Suppressor macrophage treated with lipopolysaccharide for 4 hours (primary cell): ENCODE data around the gene LPAR1.
A peak's percentile ranks its signal among the peaks of the same experiment; 100 is the strongest.

Source experiments
- DNase-seq: peaks from one replicate; pipeline ENCODE4 v3.0.0-alpha.2; 2020

Gene LPAR1

GRCh38 chr9:110950041-110950645, 88.1 kb downstream of the LPAR1 start:
- DNase-seq: no peak

GRCh38 chr9:110949081-110949480, 89.2 kb downstream of the LPAR1 start:
- DNase-seq: no peak

- DNase-seq: no peak
Measured at GRCh38 chr9:110947491-110948044, 90.7 kb downstream of the LPAR1 start.

- no peak for DNase-seq
Measured at GRCh38 chr9:110942522-110942921, 95.7 kb downstream of the LPAR1 start.

- DNase-seq: no peak
Measured at GRCh38 chr9:110940951-110941557, 97.2 kb downstream of the LPAR1 start.

GRCh38 chr9:110939573-110939972, 98.7 kb downstream of the LPAR1 start:
- DNase-seq: no peak

GRCh38 chr9:110939047-110939446, 99.2 kb downstream of the LPAR1 start:
- peak; percentile 15 for DNase-seq

GRCh38 chr9:110938242-110938641, 100.0 kb downstream of the LPAR1 start:
- no peak for DNase-seq

- peak; percentile 70 for DNase-seq
Measured at GRCh38 chr9:110936719-110937452, 101.4 kb downstream of the LPAR1 start.

GRCh38 chr9:110936237-110936636, 102.0 kb downstream of the LPAR1 start:
- peak; percentile 38 for DNase-seq

- DNase-seq: no peak
Measured at GRCh38 chr9:110935829-110936228, 102.4 kb downstream of the LPAR1 start.

GRCh38 chr9:110933350-110934001, 104.8 kb downstream of the LPAR1 start:
- peak; percentile 64 for DNase-seq

- no peak for DNase-seq
Measured at GRCh38 chr9:110932863-110933262, 105.4 kb downstream of the LPAR1 start.

GRCh38 chr9:110928599-110928998, 109.7 kb downstream of the LPAR1 start:
- DNase-seq: no peak

- no peak for DNase-seq
Measured at GRCh38 chr9:110926828-110927487, 111.3 kb downstream of the LPAR1 start.

- no peak for DNase-seq
Measured at GRCh38 chr9:110923601-110924000, 114.7 kb downstream of the LPAR1 start.

- DNase-seq: no peak
Measured at GRCh38 chr9:110922145-110922544, 116.1 kb downstream of the LPAR1 start.

GRCh38 chr9:110921705-110922104, 116.6 kb downstream of the LPAR1 start:
- no peak for DNase-seq

- DNase-seq: peak; percentile 79
Measured at GRCh38 chr9:110919609-110920008, 118.7 kb downstream of the LPAR1 start.

- no peak for DNase-seq
Measured at GRCh38 chr9:110919050-110919435, 119.2 kb downstream of the LPAR1 start.

- DNase-seq: no peak
Measured at GRCh38 chr9:110918316-110919049, 119.8 kb downstream of the LPAR1 start.

- DNase-seq: no peak
Measured at GRCh38 chr9:110916403-110916802, 121.9 kb downstream of the LPAR1 start.
